DOHH2 (cell line): ENCODE measurements around the gene THAP3.

ENCODE experiments used
- H3F3A ChIP-seq: fragments of 200-600 bp; sonication (generic), shearing (Covaris generic); 2 replicates; pipeline ENCODE4 v1.6.0; 2016; ENCODE audit warnings: antibody characterized with exemption, mild to moderate bottlenecking; ENCODE audit not compliant: control insufficient read depth, insufficient read depth
- H3K27ac ChIP-seq: fragments of 200-600 bp; sonication (generic); 2 replicates; pipeline ENCODE4 v1.5.1; 2014; ENCODE audit warnings: low read depth, mild to moderate bottlenecking, low read length, moderate library complexity
- H3K27me3 ChIP-seq: fragments of 200-600 bp; sonication (generic); 2 replicates; pipeline ENCODE4 v1.6.1; 2014; ENCODE audit warnings: mild to moderate bottlenecking, low read length, mixed read lengths; ENCODE audit not compliant: control insufficient read depth
- H3K36me3 ChIP-seq: fragments of 200-600 bp; sonication (generic); 2 replicates; pipeline ENCODE4 v1.6.1; 2014; ENCODE audit warnings: mild to moderate bottlenecking, low read length, moderate library complexity, mixed read lengths; ENCODE audit not compliant: control insufficient read depth
- H3K4me1 ChIP-seq: fragments of 200-600 bp; sonication (generic); 2 replicates; pipeline ENCODE4 v1.6.1; 2014; ENCODE audit warnings: mild to moderate bottlenecking, low read length, mixed read lengths; ENCODE audit not compliant: control insufficient read depth
- H3K4me2 ChIP-seq: fragments of 200-600 bp; sonication (generic); 2 replicates; pipeline ENCODE4 v1.6.0; 2014; ENCODE audit warnings: mild to moderate bottlenecking, low read length, moderate library complexity
- H3K4me3 ChIP-seq: fragments of 200-600 bp; sonication (generic); 2 replicates; pipeline ENCODE4 v1.5.1; 2014; ENCODE audit warnings: mild to moderate bottlenecking, low read length, mixed read lengths
- H3K79me2 ChIP-seq: fragments of 200-600 bp; sonication (generic); 2 replicates; pipeline ENCODE4 v1.6.1; 2014; ENCODE audit warnings: mild to moderate bottlenecking, low read length, mixed read lengths; ENCODE audit not compliant: control insufficient read depth
- H3K9me2 ChIP-seq: fragments of 200-600 bp; sonication (generic); replicated peaks from 2 replicates; pipeline ENCODE4 v1.6.1; 2014; ENCODE audit warnings: mild to moderate bottlenecking, low read length, mixed read lengths; ENCODE audit not compliant: control insufficient read depth
- H3K9me3 ChIP-seq: fragments of 200-600 bp; sonication (generic); 2 replicates; pipeline ENCODE4 v1.6.1; 2014; ENCODE audit warnings: antibody characterized with exemption, low read length, mixed read lengths; ENCODE audit not compliant: control insufficient read depth, insufficient read depth
- H4K20me1 ChIP-seq: fragments of 200-600 bp; sonication (generic); 2 replicates; pipeline ENCODE4 v1.6.0; 2014; ENCODE audit warnings: low read depth, mild to moderate bottlenecking, antibody characterized with exemption, low read length, moderate library complexity; ENCODE audit not compliant: control insufficient read depth, insufficient read depth
- EZH2phosphoT487 ChIP-seq: fragments of 200-600 bp; sonication (generic); IDR thresholded peaks from 2 replicates; pipeline ENCODE4 v1.6.1; 2017; ENCODE audit warnings: borderline replicate concordance, mild to moderate bottlenecking, antibody characterized with exemption, low read length, moderate library complexity, mixed read lengths
- TF ChIP-seq, protein P1 (sequence below): fragments of 200-600 bp; sonication (generic); IDR thresholded peaks from one replicate; pipeline ENCODE4 v1.5.1; 2014; ENCODE audit warnings: antibody characterized with exemption, mild to moderate bottlenecking, low read depth, low read length; ENCODE audit not compliant: poor library complexity, severe bottlenecking

THAP3 gene

DNA sequence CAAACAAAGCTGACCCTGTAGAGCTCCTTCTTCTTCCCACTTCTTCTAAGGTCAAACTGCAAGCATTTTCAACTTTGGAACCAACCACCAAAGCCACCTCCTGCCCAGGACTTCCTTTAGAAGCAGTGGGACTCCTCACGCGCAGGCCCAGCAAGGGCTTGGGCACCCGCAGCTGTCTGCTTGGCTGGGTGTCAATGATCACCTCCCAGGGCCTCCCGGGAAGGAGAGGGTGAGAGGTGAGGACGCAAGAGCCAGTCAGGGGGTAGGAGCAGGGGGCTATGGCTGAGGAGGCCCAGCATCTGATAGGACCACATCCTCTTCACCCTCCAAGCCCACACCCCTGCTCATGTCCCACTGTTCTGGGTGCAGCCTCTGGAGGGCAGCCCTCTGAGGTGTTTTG lies 32.2 kb upstream of the THAP3 start:
- Histone ChIP-seq H3K79me2 (no peaks in the 10 kb centered on the region), H3K4me1 (peaks cover 2% of the 10 kb centered on the region), H3K4me2 (no peak overlapping the region), H3K4me3 (no peak overlapping the region), H3F3A (peaks cover 3% of the 10 kb centered on the region; the same call in 1 of the 2 replicates), H3K36me3 (peaks cover 40% of the 10 kb centered on the region), H3K9me3 (no peaks in the 10 kb centered on the region), H3K9me2 (no peaks in the 10 kb centered on the region), H4K20me1 (no peaks in the 10 kb centered on the region), H3K27me3 (no peaks in the 10 kb centered on the region), H3K27ac (no peak overlapping the region)
- TF ChIP-seq, protein P1, sequence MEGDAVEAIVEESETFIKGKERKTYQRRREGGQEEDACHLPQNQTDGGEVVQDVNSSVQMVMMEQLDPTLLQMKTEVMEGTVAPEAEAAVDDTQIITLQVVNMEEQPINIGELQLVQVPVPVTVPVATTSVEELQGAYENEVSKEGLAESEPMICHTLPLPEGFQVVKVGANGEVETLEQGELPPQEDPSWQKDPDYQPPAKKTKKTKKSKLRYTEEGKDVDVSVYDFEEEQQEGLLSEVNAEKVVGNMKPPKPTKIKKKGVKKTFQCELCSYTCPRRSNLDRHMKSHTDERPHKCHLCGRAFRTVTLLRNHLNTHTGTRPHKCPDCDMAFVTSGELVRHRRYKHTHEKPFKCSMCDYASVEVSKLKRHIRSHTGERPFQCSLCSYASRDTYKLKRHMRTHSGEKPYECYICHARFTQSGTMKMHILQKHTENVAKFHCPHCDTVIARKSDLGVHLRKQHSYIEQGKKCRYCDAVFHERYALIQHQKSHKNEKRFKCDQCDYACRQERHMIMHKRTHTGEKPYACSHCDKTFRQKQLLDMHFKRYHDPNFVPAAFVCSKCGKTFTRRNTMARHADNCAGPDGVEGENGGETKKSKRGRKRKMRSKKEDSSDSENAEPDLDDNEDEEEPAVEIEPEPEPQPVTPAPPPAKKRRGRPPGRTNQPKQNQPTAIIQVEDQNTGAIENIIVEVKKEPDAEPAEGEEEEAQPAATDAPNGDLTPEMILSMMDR, result no peak
- TF ChIP-seq EZH2phosphoT487, result no peak

DNA sequence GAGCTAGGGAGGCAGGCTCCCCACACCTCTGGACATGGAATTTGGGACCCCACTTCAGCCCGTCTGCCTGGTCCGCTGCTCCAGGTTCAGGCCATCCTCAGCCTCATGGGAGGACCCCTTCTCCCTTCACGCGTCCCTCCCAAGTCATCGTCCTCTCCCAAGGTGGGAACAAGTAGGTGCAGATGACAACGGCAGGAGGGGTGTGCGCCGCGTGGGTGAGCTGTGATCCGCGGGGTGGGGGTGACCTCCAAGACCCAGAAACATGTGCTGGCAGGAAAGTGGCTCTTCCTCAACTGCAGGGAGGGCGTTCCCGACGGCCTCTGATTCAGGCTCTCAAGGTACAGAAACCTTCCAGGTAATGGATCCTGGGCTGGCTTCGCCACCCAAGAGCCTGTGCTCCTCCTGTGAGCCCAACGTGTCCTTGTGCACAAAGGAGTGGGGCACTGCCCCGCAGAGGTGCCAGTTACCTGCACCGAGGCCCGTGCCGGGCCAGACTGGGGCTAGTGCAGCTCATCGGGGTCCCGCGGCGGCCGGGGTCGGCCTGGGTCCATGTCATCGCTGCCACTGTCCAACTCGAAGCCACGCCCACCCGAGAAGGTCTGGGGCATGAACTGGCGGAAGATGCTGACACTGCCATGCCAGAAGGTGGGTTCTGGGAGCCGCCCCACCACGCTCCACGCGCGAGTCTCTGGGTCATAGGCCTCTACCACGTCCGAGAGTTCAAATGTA lies 31.6 kb upstream of the THAP3 start:
- Histone ChIP-seq H3K36me3 (peaks cover 40% of the 10 kb centered on the region), H3K4me3 (no peak overlapping the region), H3K79me2 (no peaks in the 10 kb centered on the region), H4K20me1 (no peaks in the 10 kb centered on the region), H3K27ac (no peak overlapping the region), H3K9me3 (no peaks in the 10 kb centered on the region), H3K27me3 (no peaks in the 10 kb centered on the region), H3K9me2 (no peaks in the 10 kb centered on the region), H3K4me1 (no peaks in the 10 kb centered on the region), H3K4me2 (no peak overlapping the region), H3F3A (peaks cover 3% of the 10 kb centered on the region; the same call in 1 of the 2 replicates)
- TF ChIP-seq EZH2phosphoT487, result no peak
- TF ChIP-seq, protein P1, result no peak

DNA sequence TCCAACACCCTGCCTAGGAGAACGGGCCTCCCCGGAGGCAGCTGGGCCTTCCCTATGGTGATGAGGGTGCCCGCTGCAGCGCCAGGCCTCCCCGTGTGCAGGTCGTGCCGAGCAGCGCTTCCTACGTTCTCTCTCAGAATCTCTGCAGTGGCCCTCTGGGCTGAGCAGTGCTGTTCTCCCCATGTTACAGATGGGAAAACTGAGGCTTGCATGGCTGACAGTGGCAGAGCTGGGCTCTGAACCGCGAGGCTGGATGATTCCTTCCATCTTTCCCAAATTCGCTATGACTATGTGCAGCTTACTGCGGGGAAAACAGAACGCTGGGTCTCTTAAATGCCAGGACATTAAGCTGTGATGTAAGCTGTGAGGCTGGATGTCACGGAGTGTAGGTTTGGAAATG lies 30.9 kb upstream of the THAP3 start:
- Histone ChIP-seq H3K79me2 (no peaks in the 10 kb centered on the region), H3K36me3 (peaks cover 33% of the 10 kb centered on the region), H3K9me2 (no peaks in the 10 kb centered on the region), H3K4me3 (no peak overlapping the region), H3K4me1 (no peaks in the 10 kb centered on the region), H3K4me2 (no peak overlapping the region), H3K9me3 (no peaks in the 10 kb centered on the region), H4K20me1 (no peaks in the 10 kb centered on the region), H3K27me3 (no peaks in the 10 kb centered on the region), H3K27ac (no peak overlapping the region), H3F3A (peaks cover 3% of the 10 kb centered on the region; the same call in 1 of the 2 replicates)
- no peak for TF ChIP-seq EZH2phosphoT487
- TF ChIP-seq, protein P1, result no peak
